Stimulated activated CD4-positive, alpha-beta T cell treated with anti-CD3 and anti-CD28 coated beads, Interleukin-12 subunit alpha, Interleukin-12 subunit beta, amount 100 ng/mL, for 24 hours (primary cell): ENCODE data around the gene KDM8.

ENCODE experiments used
- DNase-seq, 2 experiments: peaks; one replicate each; pipeline ENCODE4 v3.0.0-alpha.2; 2020; ENCODE audit warnings: low read depth in 2 of 2

KDM8 gene

DNA sequence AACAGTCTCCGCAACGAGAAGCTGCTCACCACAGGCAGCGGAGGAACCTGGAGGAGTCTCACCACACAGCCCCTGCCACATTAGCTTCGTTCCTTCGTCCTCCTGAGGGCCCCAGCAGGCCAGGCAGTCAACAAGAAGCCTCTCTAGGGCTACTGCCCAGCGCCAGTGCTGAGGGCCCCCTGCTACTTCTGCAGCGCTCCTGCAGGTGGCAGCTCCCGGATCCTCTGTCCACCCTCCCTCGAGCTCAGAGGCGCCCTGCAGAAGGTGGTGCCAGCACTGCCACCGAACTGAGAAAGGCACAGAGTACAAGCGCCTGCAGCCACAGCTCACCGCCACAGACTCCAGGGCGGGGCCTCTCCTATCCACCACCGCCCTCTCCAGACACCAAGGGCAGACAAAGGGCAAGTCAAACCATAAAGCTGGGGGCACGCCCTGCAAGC is 27.3 kb downstream of the KDM8 start:
- peak; percentile 44 to 46 for DNase-seq

DNA sequence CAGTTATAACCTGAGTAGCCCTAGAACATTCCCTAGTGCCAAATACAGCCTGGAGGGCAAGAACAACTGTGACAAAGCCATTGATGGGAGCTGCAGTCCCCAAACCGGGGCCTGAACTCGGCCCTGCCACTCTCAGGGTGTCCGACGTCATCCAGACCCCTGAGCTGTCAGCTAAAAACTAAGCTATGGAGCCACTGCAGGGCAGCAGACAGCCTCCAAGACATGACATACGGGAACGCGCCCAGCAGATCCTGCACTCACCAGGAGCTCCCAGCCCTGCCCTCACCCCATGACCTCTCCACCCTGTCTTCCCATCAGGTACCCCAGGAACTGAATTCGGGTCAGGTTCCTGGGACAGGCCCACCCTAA is 28.4 kb downstream of the KDM8 start:
- no peak for DNase-seq

DNA sequence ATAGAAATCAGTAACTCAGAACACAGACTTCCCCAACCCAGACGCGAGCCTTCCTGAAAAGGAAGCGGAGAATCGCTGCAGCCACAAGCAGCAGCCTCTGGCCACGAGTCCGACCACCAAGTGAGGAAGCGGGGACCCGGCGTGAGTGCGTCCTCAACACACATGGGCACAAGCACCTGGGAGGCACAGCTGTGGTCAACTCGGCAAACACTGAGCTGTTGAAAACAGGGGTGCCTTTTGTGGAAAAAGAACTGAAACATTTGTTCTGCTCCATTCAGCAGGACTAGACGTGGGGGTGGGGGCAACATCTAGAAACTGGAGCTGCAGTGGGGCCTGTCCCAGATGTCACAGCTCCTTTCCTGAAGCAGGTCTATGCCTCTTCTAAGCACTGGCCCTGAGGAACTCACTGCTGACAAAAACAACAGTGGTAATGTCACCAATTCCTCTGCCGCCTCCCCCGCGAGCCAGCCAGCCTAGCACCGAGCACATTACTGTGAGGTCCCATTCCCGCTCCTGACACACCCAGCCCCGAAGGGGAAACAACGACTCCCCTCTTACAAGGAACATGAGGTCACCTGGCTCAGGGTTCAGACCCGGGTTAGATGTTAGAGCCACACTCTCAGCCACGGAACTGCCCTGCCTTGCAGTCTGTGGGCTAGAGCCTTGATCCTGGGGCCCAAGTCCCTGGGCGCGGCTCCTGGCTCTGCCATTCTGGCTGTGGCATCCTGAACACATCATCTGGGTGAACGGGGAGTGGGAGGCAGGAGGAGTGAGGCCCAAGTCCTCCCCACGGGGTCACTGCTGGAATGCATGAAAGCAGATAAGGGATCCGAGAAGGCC is 29.0 kb downstream of the KDM8 start:
- peak; percentile 22 to 63 for DNase-seq

GRCh38 chr16:27232901-27233625 is 29.7 kb downstream of the KDM8 start:
- DNase-seq: no peak

- DNase-seq: no peak
These were observed 30.4 kb downstream of the KDM8 start for GRCh38 chr16:27233731-27234130.

DNA sequence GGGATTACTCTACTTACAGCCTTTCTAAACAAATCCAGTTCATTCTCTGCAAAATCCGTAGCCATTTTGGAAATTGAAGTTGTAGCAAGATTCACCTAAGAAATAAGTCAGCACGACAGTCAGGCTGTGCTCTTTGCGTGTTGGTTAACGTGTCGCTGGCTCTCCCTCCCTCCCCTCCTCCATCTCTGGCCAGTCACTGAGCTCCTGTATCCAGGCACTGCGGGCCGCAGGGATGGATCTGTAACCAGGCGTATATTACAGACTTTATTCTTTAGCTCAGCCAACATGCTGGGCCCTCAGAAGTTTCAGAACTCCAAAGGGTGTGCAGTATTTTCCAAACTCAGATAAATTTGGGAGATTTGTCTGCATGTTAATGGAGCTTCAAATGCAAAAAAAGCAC is 30.8 kb downstream of the KDM8 start:
- DNase-seq: no peak

GRCh38 chr16:27234603-27235002 is 31.3 kb downstream of the KDM8 start:
- DNase-seq: no peak

DNA sequence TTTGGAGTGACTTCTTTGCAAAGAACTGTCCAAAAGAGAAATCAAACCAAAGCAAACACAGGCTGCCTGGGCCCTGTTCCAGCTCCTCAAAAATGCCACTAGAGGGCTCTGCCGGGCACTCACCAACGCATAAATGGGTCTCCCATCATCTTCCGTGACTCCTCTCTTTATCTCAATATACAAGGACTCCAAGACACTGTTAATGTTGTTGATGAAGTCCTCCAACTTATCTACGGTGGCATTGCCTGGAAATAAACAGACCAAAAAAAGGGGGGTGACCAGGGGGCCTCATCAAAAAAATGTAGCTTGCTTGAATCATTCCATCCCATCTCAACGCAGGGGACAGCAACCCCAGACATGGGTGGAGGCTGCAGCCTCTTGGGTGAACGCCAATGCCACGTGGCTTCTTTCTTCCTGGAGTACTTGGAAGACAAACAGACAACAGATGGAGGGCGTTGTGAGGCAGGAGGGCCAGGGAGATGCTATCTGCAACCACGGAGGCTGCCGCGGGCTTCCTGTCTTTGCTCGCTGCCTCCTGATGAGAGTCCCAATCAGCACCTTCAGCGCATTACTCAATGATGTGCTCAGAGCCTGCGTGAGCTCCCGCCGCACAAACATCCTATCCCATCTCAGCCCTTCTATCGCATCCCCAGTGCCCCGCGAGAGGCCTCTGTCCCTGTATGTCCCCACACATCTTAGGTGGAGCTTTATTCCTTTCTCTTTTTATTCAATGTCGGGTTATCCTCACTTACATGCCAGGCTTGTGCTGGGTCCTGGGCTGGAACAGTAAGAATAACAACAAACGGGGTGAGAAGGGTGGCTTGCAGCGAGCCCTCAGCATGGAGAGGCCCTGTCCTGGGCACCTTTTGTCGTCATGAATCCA is 32.0 kb downstream of the KDM8 start:
- DNase-seq: peak; percentile 48 to 65

DNA sequence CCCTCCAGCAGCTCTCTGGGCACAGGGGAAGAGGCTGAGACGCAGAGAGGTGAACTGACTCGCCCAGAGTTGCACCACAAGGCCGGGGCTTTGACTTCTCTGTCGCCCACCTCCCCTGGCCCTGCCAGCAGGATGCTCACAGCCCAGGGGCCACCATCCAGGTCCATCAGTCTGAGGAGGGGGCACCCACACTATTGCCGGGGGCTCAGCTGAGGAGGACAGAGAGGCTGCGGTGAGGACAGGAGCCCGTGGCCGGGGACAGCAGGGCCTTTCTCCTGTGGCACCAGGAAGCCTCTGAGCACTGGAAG is 32.6 kb downstream of the KDM8 start:
- no peak for DNase-seq

DNA sequence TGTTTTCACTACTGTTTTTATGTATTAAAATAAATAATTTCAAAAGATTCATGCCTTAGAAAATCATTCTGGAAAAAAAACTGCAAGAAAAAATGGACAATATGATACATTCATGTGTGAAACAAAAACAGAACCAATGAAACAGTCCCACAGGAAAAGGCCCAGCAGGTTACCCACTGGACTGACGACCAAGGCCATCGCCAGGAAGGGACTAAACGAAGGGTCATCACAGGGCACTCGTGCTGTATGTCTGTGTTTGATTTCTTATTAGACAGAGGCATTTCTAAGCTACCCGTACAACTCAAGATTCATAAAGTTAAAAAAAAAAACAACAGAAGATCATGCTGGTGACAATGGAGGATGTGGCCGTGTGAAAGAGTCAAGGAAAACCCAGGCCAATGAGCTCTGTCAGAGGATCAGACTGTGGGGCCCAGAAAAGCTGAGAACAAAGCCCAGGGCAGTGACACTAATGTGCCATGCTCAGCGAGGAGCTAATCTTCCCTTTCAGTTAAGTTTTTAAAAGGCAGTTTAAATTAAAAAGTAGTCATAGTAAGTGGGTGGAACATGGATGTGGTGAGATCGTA is 33.4 kb downstream of the KDM8 start:
- DNase-seq: no peak

- peak; percentile 71 for DNase-seq
These were observed 34.1 kb downstream of the KDM8 start for GRCh38 chr16:27237219-27238015.

DNA sequence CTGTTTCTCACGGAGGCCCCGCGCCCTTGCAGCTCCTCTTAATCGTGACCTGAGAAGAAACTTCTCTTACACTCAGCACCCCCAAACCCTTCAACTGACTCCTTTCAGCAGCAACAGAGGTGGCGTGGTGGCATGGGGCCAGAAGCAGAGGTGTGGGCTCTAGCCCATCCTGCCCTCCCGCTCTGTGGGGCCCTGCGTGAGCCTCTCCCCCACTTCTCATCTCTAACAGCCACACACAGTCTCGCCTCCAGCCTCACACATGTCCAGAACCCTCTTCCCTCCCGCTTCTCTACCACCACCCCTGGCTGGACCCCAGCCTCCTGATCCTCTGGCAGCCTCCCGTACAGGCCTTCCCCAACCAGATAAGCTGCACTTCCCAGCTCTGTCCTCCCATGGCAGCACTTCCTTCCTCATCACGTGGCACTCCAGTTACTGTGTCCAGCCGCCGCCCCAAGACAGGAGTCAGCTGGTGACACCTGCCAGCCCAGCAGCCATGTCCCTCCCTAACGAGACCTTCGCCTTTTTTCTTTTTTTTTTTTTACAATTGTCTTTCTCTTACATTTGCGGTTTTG is 34.8 kb downstream of the KDM8 start:
- no peak for DNase-seq

- no peak for DNase-seq
These were observed 35.3 kb downstream of the KDM8 start for GRCh38 chr16:27238591-27238990.

- no peak for DNase-seq
These were observed 35.7 kb downstream of the KDM8 start for GRCh38 chr16:27239026-27239425.

GRCh38 chr16:27239906-27240655 is 36.8 kb downstream of the KDM8 start:
- DNase-seq: no peak

GRCh38 chr16:27240948-27241531 is 37.7 kb downstream of the KDM8 start:
- DNase-seq: no peak

- DNase-seq: no peak
These were observed 38.3 kb downstream of the KDM8 start for GRCh38 chr16:27241658-27242057.

DNA sequence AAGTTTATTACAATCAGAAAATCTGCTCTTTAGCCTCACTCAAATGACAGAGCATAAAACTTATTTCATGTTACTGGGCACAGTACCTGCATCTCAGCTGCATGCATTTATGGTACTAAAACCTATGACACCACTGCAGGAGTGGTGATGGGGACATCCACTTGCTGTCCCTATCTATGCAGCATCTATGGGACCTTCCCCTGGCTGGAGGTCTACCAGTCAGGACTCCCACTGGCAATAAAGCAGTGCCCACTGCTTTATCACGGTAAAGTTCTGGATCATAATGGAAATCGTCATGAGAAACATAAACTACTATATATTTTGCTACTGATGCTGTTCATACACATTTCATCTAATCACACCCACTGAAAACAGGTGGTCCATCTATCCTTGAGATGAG is 39.1 kb downstream of the KDM8 start:
- DNase-seq: no peak

DNA sequence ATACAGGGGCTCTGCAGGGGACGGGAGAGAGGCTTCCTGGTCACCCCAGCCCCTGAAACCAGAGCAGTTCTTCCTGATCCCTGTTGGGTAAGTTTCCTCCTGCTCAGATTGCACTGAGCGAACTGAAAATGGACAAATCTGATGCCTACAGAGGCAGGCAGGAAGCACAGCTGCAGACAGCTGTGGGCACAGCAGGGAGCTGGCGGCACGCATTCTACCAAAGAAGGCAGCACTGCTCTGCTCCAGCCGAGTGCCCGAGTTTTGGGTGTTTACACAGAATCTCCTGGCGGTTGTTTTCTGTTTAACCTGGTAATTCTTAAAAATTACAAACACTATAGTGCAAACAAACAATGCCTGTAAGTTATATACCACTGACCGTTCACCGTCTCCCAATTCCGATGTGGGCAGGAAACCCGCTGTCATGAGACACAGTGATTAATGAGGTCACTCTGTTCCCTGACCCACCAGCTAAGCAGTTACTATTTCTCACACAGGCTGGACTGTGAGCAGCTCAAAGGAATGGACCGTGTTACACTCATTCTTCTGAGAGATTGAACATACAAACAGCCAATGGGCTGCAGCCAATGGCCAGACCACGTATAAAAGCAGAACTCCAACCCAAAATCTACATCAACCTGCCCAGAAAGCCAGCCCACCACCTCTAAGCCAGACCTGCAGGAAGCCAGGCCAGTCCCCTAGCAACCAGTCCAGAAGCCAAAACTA is 39.7 kb downstream of the KDM8 start:
- DNase-seq: no peak
